ENCODE results near the gene RBMS1.

GRCh38 chr2:160228141-160228917 is 265.3 kb downstream of the RBMS1 start:
- TF ChIP-seq CTCF (IDR thresholded peaks at IDR 0.05) (no peak), EZH2 (IDR thresholded peaks at IDR 0.05; ENCODE audit: borderline replicate concordance, insufficient read depth, low read depth, low read length, poor library complexity, severe bottlenecking) (no peak)
